H9 (cell line): ENCODE results near the gene FMNL3. TPM values are rescaled to one million over a fixed set of nuclear protein-coding genes. Genes with fewer than 3 reads are reported as not detected.
A peak's percentile ranks its signal among the peaks of the same experiment; 100 is the strongest.

ENCODE experiments used
- DNase-seq: peaks from one replicate; pipeline ENCODE4 v3.0.0-alpha.2; 2017
- H2AFZ ChIP-seq: one replicate; pipeline ENCODE4 v1.6.1; 2013; ENCODE audit warnings: mild to moderate bottlenecking, low read length, control low read depth, moderate library complexity
- H2AK5ac ChIP-seq: 2 replicates; pipeline ENCODE4 v1.6.1; 2013; ENCODE audit warnings: low read length, control low read depth, mixed read lengths; ENCODE audit not compliant: insufficient read length
- H2BK120ac ChIP-seq: one replicate; pipeline ENCODE4 v1.6.1; 2013; ENCODE audit warnings: low read depth, mild to moderate bottlenecking, low read length, control low read depth, inconsistent platforms; ENCODE audit not compliant: poor library complexity, severe bottlenecking
- H2BK12ac ChIP-seq: 2 replicates; pipeline ENCODE4 v1.6.1; 2013; ENCODE audit warnings: low read length, control low read depth, mixed read lengths, low read depth; ENCODE audit not compliant: insufficient read length
- H2BK15ac ChIP-seq: 2 replicates; pipeline ENCODE4 v1.6.1; 2013; ENCODE audit warnings: low read depth, low read length, control low read depth
- H2BK20ac ChIP-seq: one replicate; pipeline ENCODE4 v1.6.1; 2013; ENCODE audit warnings: low read depth, mild to moderate bottlenecking, low read length, control low read depth, inconsistent platforms; ENCODE audit not compliant: poor library complexity, severe bottlenecking
- H2BK5ac ChIP-seq: 2 replicates; pipeline ENCODE4 v1.6.1; 2013; ENCODE audit warnings: low read length, control low read depth, mixed read lengths; ENCODE audit not compliant: insufficient read length
- H3K14ac ChIP-seq: 2 replicates; pipeline ENCODE4 v1.6.1; 2013; ENCODE audit warnings: low read length, control low read depth; ENCODE audit not compliant: insufficient read depth
- H3K18ac ChIP-seq: 2 replicates; pipeline ENCODE4 v1.6.1; 2013; ENCODE audit warnings: low read depth, mild to moderate bottlenecking, mixed read lengths, low read length, control low read depth; ENCODE audit not compliant: insufficient read length
- H3K23ac ChIP-seq: 2 replicates; pipeline ENCODE4 v1.6.1; 2013; ENCODE audit warnings: low read length, control low read depth, mixed read lengths, low read depth; ENCODE audit not compliant: insufficient read length
- H3K23me2 ChIP-seq: 2 replicates; pipeline ENCODE4 v1.6.1; 2013; ENCODE audit warnings: low read depth, mild to moderate bottlenecking, mixed read lengths, low read length, control low read depth; ENCODE audit not compliant: insufficient read length, poor library complexity, severe bottlenecking
- H3K27ac ChIP-seq: 2 replicates; pipeline ENCODE4 v1.5.1; 2013; ENCODE audit warnings: low read length, control low read depth, mixed read lengths, low read depth; ENCODE audit not compliant: insufficient read length
- H3K27me3 ChIP-seq: 2 replicates; pipeline ENCODE4 v1.6.1; 2013; ENCODE audit warnings: low read length, control low read depth, inconsistent platforms; ENCODE audit not compliant: insufficient read depth
- H3K4ac ChIP-seq: 2 replicates; pipeline ENCODE4 v1.6.1; 2013; ENCODE audit warnings: low read depth, mild to moderate bottlenecking, control low read depth, inconsistent platforms, low read length, moderate library complexity
- H3K4me1 ChIP-seq: 2 replicates; pipeline ENCODE4 v1.6.1; 2013; ENCODE audit warnings: low read length, control low read depth, inconsistent platforms; ENCODE audit not compliant: insufficient read depth
- H3K4me2 ChIP-seq: 2 replicates; pipeline ENCODE4 v1.6.1; 2013; ENCODE audit warnings: low read length, control low read depth, mixed read lengths; ENCODE audit not compliant: insufficient read length, insufficient read depth
- H3K56ac ChIP-seq: 2 replicates; pipeline ENCODE4 v1.6.1; 2013; ENCODE audit warnings: low read depth, mild to moderate bottlenecking, mixed read lengths, low read length, control low read depth; ENCODE audit not compliant: insufficient read length
- H3K79me1 ChIP-seq: 2 replicates; pipeline ENCODE4 v1.6.1; 2013; ENCODE audit warnings: low read depth, mild to moderate bottlenecking, moderate library complexity, low read length, control low read depth, inconsistent platforms; ENCODE audit not compliant: insufficient read depth, poor library complexity, severe bottlenecking
- H3K79me2 ChIP-seq: 2 replicates; pipeline ENCODE4 v1.6.1; 2013; ENCODE audit warnings: low read length, control low read depth, inconsistent platforms; ENCODE audit not compliant: insufficient read depth
- H3K9ac ChIP-seq: 2 replicates; pipeline ENCODE4 v1.6.1; 2013; ENCODE audit warnings: low read length, control low read depth, mixed read lengths; ENCODE audit not compliant: insufficient read length; ENCODE audit errors: extremely low read depth
- H3K9me3 ChIP-seq: one replicate; pipeline ENCODE4 v1.6.1; 2013; ENCODE audit warnings: low read depth, low read length, inconsistent platforms; ENCODE audit not compliant: control insufficient read depth
- H3T11ph ChIP-seq: one replicate; pipeline ENCODE4 v1.6.1; 2013; ENCODE audit warnings: mild to moderate bottlenecking, low read length, control low read depth, inconsistent platforms
- H4K20me1 ChIP-seq: one replicate; pipeline ENCODE4 v1.6.1; 2013; ENCODE audit not compliant: control insufficient read depth, insufficient read length, insufficient read depth
- H4K5ac ChIP-seq: 2 replicates; pipeline ENCODE4 v1.6.1; 2013; ENCODE audit warnings: low read depth, mild to moderate bottlenecking, mixed read lengths, low read length, control low read depth; ENCODE audit not compliant: insufficient read length
- H4K8ac ChIP-seq: replicated peaks from 2 replicates; pipeline ENCODE4 v1.6.1; 2013; ENCODE audit warnings: low read length, control low read depth, mixed read lengths, low read depth; ENCODE audit not compliant: insufficient read length
- H4K91ac ChIP-seq: 2 replicates; pipeline ENCODE4 v1.6.1; 2013; ENCODE audit warnings: low read depth, mild to moderate bottlenecking, moderate library complexity, mixed read lengths, low read length, control low read depth; ENCODE audit not compliant: insufficient read length
- H3K27ac Mint-ChIP-seq, 3 experiments: 2 replicates in 2 of 3; 3 replicates in 1 of 3; pipeline ENCODE4 v1.8.0; 2020 to 2021; ENCODE audit warnings: mixed read lengths in 3 of 3, mild to moderate bottlenecking in 1 of 3, moderate library complexity in 1 of 3
- H3K27me3 Mint-ChIP-seq: 2 replicates; pipeline ENCODE4 v1.8.0; 2021; ENCODE audit warnings: low read depth, mild to moderate bottlenecking, moderate library complexity, mixed read lengths
- H3K36me3 Mint-ChIP-seq, 3 experiments: 2 replicates in 2 of 3; 3 replicates in 1 of 3; pipeline ENCODE4 v1.8.0; 2020 to 2021; ENCODE audit warnings: low read depth in 3 of 3, mixed read lengths in 3 of 3; ENCODE audit not compliant: insufficient read depth in 1 of 3
- H3K4me1 Mint-ChIP-seq, 2 experiments: 2 replicates each; pipeline ENCODE4 v1.8.0; 2020; ENCODE audit warnings: mixed read lengths in 2 of 2
- H3K4me3 Mint-ChIP-seq, 2 experiments: 2 replicates in 1 of 2; 3 replicates in 1 of 2; pipeline ENCODE4 v1.8.0; 2020 to 2021; ENCODE audit warnings: mild to moderate bottlenecking in 2 of 2, mixed read lengths in 2 of 2, moderate library complexity in 1 of 2
- H3K9me3 Mint-ChIP-seq, 2 experiments: 2 replicates in 1 of 2; 3 replicates in 1 of 2; pipeline ENCODE4 v1.8.0; 2020; ENCODE audit warnings: mild to moderate bottlenecking in 2 of 2, mixed read lengths in 2 of 2, moderate library complexity in 1 of 2
- WGBS: extraction: QIAGEN DNeasy Blood & Tissue Kit; methylation state at CpG from one replicate; pipeline ENCODE4 v1.1.7; 2013; ENCODE audit warnings: missing lambda C conversion rate, low lambda C conversion rate, mixed read lengths; ENCODE audit not compliant: insufficient read length; ENCODE audit errors: extremely low coverage; 5-methylcytosine and 5-hydroxymethylcytosine counted together
- total RNA-seq: library from RNA; stranded (reverse); gene quantifications from 2 replicates; pipeline ENCODE4 v1.2.1, GENCODE V29; 2021
- TF ChIP-seq, protein P1 (sequence below): fragments of 200-600 bp; sonication (generic); conservative IDR thresholded peaks from 3 replicates; pipeline ENCODE4 v1.8.0; 2021; ENCODE audit warnings: antibody characterized with exemption, mild to moderate bottlenecking

FMNL3 gene
- total RNA-seq, 1 experiment from 2014 or later = 22.8 TPM

- H3K79me2 ChIP-seq = no peaks in the 10 kb centered on the region; the same call in 1 of the 2 replicates
These were observed 32.1 kb downstream of the FMNL3 start for GRCh38 chr12:49675137-49675536.

More at GRCh38 chr12:49675137-49675536, 32.1 kb downstream of the FMNL3 start:
- TF ChIP-seq, protein P1, sequence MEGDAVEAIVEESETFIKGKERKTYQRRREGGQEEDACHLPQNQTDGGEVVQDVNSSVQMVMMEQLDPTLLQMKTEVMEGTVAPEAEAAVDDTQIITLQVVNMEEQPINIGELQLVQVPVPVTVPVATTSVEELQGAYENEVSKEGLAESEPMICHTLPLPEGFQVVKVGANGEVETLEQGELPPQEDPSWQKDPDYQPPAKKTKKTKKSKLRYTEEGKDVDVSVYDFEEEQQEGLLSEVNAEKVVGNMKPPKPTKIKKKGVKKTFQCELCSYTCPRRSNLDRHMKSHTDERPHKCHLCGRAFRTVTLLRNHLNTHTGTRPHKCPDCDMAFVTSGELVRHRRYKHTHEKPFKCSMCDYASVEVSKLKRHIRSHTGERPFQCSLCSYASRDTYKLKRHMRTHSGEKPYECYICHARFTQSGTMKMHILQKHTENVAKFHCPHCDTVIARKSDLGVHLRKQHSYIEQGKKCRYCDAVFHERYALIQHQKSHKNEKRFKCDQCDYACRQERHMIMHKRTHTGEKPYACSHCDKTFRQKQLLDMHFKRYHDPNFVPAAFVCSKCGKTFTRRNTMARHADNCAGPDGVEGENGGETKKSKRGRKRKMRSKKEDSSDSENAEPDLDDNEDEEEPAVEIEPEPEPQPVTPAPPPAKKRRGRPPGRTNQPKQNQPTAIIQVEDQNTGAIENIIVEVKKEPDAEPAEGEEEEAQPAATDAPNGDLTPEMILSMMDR = no peak
- H4K5ac ChIP-seq = no peak overlapping the region
- no peaks in the 10 kb centered on the region for H3K23me2 ChIP-seq
- no peak for DNase-seq
- H2BK120ac ChIP-seq = no peak overlapping the region
- H2AFZ ChIP-seq = no peak overlapping the region
- H2AK5ac ChIP-seq = no peak overlapping the region
- no peak overlapping the region for H2BK12ac ChIP-seq
- H3K27ac ChIP-seq = no peak overlapping the region
- no peak overlapping the region for H3K23ac ChIP-seq
- Mint-ChIP-seq H3K36me3 (no peaks in the 10 kb centered on the region; a peak in 1 of 7 replicates), H3K9me3 (no peaks in the 10 kb centered on the region), H3K27me3 (no peaks in the 10 kb centered on the region), H3K4me3 (no peak overlapping the region), H3K27ac (peak overlapping the region in 1 of 3 experiments; percentile 0; a peak in 2 of 7 replicates), H3K4me1 (peaks cover 37 to 39% of the 10 kb centered on the region in 2 experiments)
- no peak overlapping the region for H2BK5ac ChIP-seq
- H4K20me1 ChIP-seq = no peaks in the 10 kb centered on the region
- H3K4me1 ChIP-seq = peaks cover 3% of the 10 kb centered on the region; the same call in 1 of the 2 replicates
- H3K14ac ChIP-seq = no peak overlapping the region; the same call in 1 of the 2 replicates
- H3K9me3 ChIP-seq = no peaks in the 10 kb centered on the region
- no peak overlapping the region for H2BK20ac ChIP-seq
- no peak overlapping the region for H3K4ac ChIP-seq
- H4K91ac ChIP-seq = no peak overlapping the region
- no CpG with 5 or more reads among the region's 7 CpGs for WGBS
- no peak overlapping the region for H3K9ac ChIP-seq
- no peak overlapping the region for H3K4me2 ChIP-seq
- no peaks in the 10 kb centered on the region for H3K79me1 ChIP-seq
- H4K8ac ChIP-seq = no peak overlapping the region
- H3K18ac ChIP-seq = no peak overlapping the region
- H3T11ph ChIP-seq = no peak overlapping the region
- H3K56ac ChIP-seq = no peak overlapping the region
- H2BK15ac ChIP-seq = no peak overlapping the region
- no peaks in the 10 kb centered on the region for H3K27me3 ChIP-seq
